A673 (cell line): Measurements from ENCODE around the gene RRP7A.

Experiments
- EZH2 ChIP-seq: fragments of 200-600 bp; sonication (generic); IDR thresholded peaks from 2 replicates; pipeline ENCODE4 v1.6.1; 2017; ENCODE audit warnings: borderline replicate concordance, low read depth, mild to moderate bottlenecking, mixed read lengths, antibody characterized with exemption, low read length; ENCODE audit not compliant: poor library complexity, severe bottlenecking
- TF ChIP-seq, protein P1 (sequence below): fragments of 300-800, 200-600 bp; sonication (generic); conservative IDR thresholded peaks from 2 replicates; pipeline ENCODE4 v1.5.1; 2017; ENCODE audit warnings: low read depth, mild to moderate bottlenecking, antibody characterized with exemption, low read length, moderate library complexity, mixed read lengths

DNA sequence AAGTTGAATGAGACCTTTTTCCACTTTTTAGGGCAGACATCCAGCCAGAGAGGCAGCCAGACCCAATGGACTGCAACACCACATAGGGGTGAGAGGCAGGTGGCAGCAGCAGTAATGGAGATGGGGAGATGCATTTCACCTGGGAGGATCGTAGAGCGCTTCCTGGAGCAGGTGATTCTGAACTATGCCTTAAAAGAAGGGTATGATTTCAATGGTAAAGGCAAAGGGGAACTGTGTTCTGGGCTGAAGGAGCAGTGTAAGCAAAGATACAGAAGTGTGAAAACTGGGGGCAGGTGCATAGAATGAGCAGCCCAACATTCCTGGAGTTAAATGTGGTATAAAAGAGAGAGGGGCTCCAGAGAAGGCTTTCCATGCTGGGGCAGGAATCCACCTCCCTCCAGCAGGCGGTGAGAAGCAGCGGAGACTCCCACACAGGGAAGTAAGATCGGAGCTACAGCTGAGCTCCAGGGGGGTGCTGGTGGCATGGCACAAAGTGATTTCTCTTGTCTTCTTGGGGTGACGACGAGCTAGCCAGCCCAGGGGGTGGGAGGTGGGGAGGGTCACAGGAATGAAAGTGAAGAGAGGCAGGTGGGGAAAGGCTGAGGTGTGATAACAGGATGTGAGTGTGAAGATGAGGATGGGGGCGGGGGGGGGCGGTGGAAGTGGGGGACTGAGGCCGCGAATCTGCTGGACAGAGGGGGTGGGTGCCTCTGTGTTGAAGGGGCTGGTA, 29.9 kb upstream of the RRP7A start:
- TF ChIP-seq, protein P1, sequence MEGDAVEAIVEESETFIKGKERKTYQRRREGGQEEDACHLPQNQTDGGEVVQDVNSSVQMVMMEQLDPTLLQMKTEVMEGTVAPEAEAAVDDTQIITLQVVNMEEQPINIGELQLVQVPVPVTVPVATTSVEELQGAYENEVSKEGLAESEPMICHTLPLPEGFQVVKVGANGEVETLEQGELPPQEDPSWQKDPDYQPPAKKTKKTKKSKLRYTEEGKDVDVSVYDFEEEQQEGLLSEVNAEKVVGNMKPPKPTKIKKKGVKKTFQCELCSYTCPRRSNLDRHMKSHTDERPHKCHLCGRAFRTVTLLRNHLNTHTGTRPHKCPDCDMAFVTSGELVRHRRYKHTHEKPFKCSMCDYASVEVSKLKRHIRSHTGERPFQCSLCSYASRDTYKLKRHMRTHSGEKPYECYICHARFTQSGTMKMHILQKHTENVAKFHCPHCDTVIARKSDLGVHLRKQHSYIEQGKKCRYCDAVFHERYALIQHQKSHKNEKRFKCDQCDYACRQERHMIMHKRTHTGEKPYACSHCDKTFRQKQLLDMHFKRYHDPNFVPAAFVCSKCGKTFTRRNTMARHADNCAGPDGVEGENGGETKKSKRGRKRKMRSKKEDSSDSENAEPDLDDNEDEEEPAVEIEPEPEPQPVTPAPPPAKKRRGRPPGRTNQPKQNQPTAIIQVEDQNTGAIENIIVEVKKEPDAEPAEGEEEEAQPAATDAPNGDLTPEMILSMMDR: no peak
- TF ChIP-seq EZH2: no peak
